ENCODE measurements around the gene MMADHC. TPM values are rescaled to one million over a fixed set of nuclear protein-coding genes. Genes with fewer than 3 reads are reported as not detected.

MMADHC gene
- total RNA-seq, 1 experiment from 2014 or later, result 149 TPM

- no peak overlapping the region for H3K14ac ChIP-seq (ENCODE audit: insufficient read depth, low read length)
- H3K56ac ChIP-seq (ENCODE audit: insufficient read length, low read depth, low read length), result no peak overlapping the region
- TF ChIP-seq CTCF (conservative IDR thresholded peaks at IDR 0.05), result no peak
- H2BK12ac ChIP-seq (ENCODE audit: insufficient read length, low read depth, low read length), result no peak overlapping the region
- H3K79me1 ChIP-seq (ENCODE audit: insufficient read depth, low read depth, low read length, poor library complexity, severe bottlenecking), result no peaks in the 10 kb centered on the region
- Mint-ChIP-seq H3K27me3 (ENCODE audit: low read depth) (no peaks in the 10 kb centered on the region), H3K4me3 (peak overlapping the region; percentile 91 to 93; a peak in 4 of 5 replicates), H3K9me3 (no peaks in the 10 kb centered on the region; a peak in 1 of 5 replicates), H3K36me3 (ENCODE audit: insufficient read depth in 1 of 3, low read depth in 3 of 3) (peaks cover 10 to 57% (median 38%) of the 10 kb centered on the region in 3 experiments; a peak in 6 of 7 replicates), H3K27ac (no peak overlapping the region), H3K4me1 (peaks cover 19 to 20% of the 10 kb centered on the region in 2 experiments)
- H3K18ac ChIP-seq (ENCODE audit: insufficient read length, low read depth, low read length), result no peak overlapping the region
- H3K4ac ChIP-seq (ENCODE audit: low read depth, low read length), result no peak overlapping the region
- H2BK120ac ChIP-seq (ENCODE audit: low read depth, low read length, poor library complexity, severe bottlenecking), result no peak overlapping the region
- H4K5ac ChIP-seq (ENCODE audit: insufficient read length, low read depth, low read length), result no peak overlapping the region
- no peaks in the 10 kb centered on the region for H3K27me3 ChIP-seq (ENCODE audit: insufficient read depth, low read length)
- 100% methylated on average over 1 of the region's 2 CpGs for WGBS (ENCODE audit: extremely low coverage, insufficient read length, low lambda C conversion rate)
- H4K20me1 ChIP-seq (ENCODE audit: control insufficient read depth, insufficient read depth, insufficient read length), result no peaks in the 10 kb centered on the region
- no peak overlapping the region for H4K8ac ChIP-seq (replicated peaks; ENCODE audit: insufficient read length, low read depth, low read length)
- no peak overlapping the region for H2AFZ ChIP-seq (ENCODE audit: low read length)
- H3K4me1 ChIP-seq (ENCODE audit: insufficient read depth, low read length), result no peaks in the 10 kb centered on the region
- H3T11ph ChIP-seq (ENCODE audit: low read length), result no peak overlapping the region
- peaks cover 4% of the 10 kb centered on the region for H3K23me2 ChIP-seq (ENCODE audit: insufficient read length, low read depth, low read length, poor library complexity, severe bottlenecking)
- H2AK5ac ChIP-seq (ENCODE audit: insufficient read length, low read length), result no peak overlapping the region
- no peak overlapping the region for H4K91ac ChIP-seq (ENCODE audit: insufficient read length, low read depth, low read length)
- no peak overlapping the region for H2BK5ac ChIP-seq (ENCODE audit: insufficient read length, low read length)
- no peak overlapping the region for H3K27ac ChIP-seq (ENCODE audit: insufficient read length, low read depth, low read length)
- no peak for DNase-seq
- H3K23ac ChIP-seq (ENCODE audit: insufficient read length, low read depth, low read length), result no peak overlapping the region
- H3K79me2 ChIP-seq (ENCODE audit: insufficient read depth, low read length), result peaks cover 9% of the 10 kb centered on the region; the same call in 1 of the 2 replicates
- no peak overlapping the region for H3K9ac ChIP-seq (ENCODE audit: extremely low read depth, insufficient read length, low read length)
- no peak overlapping the region for H2BK20ac ChIP-seq (ENCODE audit: low read depth, low read length, poor library complexity, severe bottlenecking)
- H2BK15ac ChIP-seq (ENCODE audit: low read depth, low read length), result no peak overlapping the region
- H3K9me3 ChIP-seq (ENCODE audit: control insufficient read depth, low read depth, low read length), result no peaks in the 10 kb centered on the region
- H3K4me2 ChIP-seq (ENCODE audit: insufficient read depth, insufficient read length, low read length), result peak overlapping the region; percentile 56
These were observed 2.2 kb downstream of the MMADHC start for GRCh38 chr2:149585166-149585885.

Measured in H9 (cell line).